GM15510 (cell line): ENCODE data around the gene IDH2.

Experiments used
- POLR2A ChIP-seq: IDR thresholded peaks from 3 replicates; pipeline ENCODE4 v1.6.1; 2011; ENCODE audit warnings: borderline replicate concordance; ENCODE audit not compliant: insufficient read length; ENCODE audit errors: extremely low read depth

Gene IDH2

DNA sequence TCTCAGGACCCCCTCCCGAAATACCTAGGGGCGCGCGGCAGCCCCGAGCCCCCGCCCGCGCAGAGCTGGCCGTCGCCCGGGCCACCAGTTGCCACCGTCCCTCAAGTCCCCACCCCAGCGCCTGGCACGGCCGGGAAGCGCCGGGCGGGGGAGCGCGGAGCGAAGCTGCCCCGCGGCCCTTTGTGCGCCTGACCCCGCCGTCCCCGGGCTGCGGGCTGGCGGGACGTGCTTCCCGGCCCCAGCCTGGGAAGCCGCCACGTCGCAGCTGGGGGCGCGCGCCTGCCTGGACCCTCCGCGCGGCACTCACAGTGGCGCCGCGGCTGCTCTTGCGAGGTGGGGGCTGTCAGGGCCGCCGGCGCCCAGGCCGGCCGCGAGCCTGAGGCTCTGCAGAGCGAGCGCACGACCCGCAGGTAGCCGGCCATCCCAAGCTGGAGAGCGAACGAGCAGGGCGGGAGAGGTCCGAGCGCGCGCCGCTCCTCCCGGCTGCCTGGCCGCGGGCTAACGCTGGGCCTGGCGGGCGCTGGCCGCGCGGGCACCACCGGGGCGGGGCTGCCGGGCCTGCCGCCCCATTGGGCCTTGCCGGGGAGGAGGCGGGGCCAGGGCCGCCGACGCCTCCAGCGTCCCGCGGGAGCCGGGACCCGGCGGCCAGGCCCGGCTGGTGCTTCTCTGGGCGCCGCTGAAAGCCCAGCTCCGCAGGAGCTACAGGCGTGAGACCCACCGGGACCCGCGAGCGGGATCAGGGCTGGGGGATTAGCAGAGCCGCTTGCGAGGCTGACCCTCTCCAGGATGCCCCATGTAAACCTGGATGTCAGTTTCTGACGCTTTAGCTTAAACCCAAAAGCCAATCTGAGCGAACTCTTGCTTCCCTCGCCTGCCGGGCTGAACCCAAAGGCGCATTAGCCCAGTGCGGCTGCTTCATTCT lies at the start of gene IDH2:
TSS of gene IDH2 (minus strand) at position 500 of the 922 bp plus-strand sequence. CDS start at position 422, 78 bp downstream.
- TF ChIP-seq POLR2A: peak; percentile 97

DNA sequence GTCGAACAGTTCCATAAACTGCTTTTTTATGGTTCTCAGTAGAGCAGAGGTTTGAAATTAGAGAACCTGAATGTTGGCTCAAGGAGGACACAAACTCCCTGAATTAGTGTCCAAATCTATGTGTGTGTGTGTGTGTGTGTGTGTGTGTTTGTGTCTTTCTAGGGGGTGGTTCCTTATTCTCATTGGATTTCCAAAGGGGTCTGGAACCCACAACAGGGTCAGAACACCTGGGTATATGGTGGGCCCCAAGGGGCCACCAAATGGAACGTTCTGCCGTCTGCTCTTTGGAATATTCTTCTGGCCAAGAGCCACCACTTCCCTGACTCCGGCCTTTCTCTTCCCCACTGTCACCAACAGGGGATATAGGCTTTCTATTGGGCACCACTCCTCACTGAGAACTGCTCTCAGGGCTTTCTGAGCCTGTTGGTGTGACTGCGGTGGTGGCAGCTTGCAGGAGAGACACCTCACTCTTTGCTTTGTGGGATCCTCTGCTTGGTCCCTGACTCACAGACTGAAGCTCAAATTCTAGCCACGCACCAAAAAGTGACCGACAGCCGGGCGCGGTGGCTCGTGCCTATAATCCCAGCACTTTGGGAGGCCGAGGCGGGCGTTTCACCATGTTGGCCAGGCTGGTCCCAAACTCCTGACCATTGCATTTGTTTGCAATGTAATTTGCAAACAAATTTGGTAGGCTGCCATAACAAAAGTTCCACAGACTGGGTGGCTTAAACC lies 47.5 kb upstream of the IDH2 start:
- no peak for TF ChIP-seq POLR2A

DNA sequence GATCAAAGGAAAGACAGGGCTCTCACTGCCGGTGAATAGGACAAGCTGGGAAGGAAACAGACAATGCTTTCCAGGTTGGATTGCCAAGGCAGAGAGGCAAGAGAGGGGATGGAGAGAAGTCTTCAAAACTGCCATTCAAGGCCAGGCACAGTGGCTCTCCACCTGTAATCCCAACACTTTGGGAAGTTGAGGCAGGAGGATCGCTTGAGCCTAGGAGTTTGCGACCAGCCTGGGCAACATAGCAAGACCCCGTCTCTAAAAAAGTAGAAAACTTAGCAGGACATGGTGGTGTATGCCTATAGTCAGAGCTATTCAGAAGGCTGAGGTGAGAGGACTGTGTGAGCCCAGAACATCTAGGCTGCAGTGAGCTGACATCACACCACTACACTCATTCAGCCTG lies 43.5 kb upstream of the IDH2 start:
- TF ChIP-seq POLR2A: no peak

DNA sequence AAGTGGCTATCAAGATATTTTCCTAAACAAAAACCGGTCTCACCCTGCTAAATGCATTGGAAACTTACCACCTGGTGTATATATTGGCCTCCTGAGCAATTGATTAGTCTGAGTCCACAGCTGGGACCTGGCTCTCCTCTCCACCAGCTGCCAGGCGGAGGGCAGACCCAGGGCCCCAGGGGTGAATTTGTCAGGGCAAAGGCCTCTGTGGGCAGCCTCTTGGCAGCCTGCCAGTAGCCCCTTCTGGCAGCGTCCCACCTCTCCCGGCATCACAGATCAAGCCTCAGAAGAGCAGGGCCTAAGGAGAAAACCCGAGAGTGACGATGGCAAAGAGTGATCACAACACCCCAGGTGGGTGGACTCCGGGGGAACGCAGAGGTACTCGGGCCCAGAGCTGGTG lies 43.0 kb upstream of the IDH2 start:
- TF ChIP-seq POLR2A: no peak

DNA sequence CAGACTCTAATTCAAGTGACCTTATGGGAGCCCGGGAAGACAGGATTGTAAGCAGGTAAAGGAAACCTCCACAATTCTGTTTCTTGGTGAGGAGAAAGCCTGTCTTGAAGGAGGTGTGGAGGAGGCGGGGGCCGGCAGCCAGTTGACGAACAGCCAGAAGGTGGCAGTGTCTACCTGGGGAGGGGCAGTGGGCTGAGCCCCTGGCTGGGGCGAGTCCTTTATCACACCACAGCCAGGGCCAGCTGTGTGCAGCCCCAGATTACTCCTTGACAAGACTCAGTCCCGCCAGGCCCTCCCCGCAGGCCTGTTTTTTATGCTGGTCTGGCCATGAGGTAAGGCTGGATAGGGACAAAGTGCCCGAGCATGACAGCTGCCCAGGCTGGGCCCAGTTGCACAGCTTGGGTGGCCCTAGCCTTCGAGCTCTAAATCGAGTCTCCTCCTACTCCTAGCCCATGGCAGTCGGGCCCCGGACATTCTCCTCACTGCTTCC lies 40.9 kb upstream of the IDH2 start:
- no peak for TF ChIP-seq POLR2A

DNA sequence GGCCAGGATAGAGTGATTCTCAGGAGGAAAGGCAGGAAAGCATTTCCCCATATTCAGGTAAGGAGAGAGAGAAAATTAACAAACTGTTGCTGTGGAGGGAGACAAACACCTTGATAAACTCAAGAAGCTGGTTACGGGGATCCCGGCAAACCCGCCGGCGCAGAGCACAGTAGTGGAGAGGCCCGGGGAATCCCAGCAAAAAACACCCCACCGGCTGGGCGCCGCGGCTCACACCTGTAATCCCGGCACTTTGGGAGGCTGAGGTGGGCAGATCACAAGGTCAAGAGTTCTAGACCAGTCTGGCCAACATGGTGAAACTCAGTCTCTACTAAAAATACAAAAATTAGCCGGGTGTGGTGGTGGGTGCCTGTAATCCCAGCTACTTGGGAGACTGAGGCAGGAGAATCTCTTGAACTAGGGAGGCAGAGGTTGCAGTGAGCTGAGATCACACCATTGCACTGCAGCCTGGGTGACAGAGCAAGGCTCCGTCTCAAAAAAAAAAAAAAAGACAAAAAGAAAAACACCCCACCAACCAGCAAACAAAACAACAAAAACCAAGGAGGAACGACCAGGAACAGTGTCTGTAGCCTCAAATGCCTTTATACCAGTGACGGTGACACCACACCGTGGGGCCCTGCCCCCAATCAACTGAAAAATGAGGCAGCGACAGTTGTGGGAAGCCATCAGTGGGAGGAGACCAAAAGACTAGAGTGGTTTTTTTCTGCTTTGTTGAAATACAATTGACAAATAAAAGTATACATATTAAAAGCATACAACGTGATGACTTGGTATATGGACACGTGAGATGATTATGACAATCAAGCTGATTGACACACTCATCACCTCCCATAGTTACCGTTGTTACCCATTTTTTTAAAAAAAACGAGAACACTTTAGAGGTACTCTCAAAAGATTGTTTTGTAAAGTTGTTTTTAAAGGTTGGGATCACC lies 40.2 kb upstream of the IDH2 start:
- TF ChIP-seq POLR2A: no peak

DNA sequence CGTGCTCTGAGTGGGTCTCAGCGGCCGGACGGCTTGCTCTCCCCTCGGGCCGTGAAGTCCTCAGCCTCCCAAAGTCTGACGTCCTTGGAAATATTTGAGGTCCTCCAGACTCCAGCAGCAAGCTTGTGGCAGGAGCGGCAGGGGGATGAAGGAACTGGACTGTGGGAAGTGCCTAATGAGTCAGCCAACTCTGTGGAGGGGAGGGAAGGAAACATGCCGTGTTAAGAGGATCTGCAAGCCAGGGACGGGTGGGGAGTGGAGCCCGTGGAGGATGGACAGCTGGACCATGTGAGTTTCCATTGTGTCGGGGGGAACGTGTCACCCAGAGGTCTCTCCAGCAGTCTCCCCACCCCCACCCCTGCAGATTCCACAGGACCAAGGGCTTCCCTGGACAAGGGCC lies 39.4 kb upstream of the IDH2 start:
- no peak for TF ChIP-seq POLR2A

DNA sequence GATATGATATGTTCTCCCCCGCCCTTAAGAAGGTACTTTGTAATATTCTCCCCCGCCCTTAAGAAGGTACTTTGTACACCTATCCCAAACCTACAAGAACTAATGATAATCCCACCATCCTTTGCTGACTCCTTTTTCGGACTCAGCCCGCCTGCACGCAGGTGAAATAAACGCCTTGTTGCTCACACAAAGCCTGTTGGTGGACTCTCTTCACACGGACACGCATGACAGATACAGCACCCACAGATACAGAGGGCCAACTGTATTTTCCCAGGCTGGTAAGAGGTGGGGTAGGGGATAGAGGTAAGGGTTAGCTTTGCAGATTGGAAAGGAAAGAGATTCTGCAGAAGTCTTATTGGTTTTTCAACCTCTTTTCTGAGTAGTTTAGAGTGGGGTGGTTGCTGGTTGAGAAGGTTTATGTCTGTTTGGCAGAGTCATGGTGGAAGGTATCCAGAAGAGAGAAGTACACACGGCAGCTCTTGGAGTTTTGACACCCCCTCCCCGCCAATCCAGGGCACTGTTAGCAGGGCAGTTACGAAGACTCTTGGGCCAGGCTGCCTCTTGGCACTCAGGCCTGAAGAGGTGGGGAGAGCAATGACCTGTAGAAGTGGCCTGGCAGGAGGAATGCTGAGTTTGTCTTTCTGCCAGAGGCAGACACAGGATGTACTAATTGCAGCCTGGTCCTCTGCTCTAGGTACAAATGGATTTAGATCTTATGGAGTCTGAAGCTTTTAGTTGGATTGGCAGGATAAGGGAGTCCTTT lies 36.0 kb upstream of the IDH2 start:
- no peak for TF ChIP-seq POLR2A

DNA sequence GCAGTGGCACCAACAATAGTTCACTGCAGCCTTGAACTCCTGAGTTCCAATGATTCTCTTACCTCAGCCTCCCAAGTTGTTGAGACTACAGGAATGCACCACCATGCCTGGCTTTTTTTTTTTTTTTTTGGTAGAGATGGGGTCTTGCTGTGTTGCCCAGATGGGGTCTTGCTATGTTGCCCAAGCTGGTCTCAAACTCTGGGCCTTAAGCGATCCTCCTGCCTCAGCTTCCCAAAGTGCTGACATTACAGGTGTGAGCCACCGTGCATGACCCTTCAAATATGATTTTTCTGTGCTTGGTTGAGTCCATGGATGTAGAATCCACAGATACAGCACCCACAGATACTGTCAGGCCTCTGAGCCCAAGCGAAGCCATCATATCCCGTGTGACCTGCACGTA lies 30.2 kb upstream of the IDH2 start:
- TF ChIP-seq POLR2A: no peak

DNA sequence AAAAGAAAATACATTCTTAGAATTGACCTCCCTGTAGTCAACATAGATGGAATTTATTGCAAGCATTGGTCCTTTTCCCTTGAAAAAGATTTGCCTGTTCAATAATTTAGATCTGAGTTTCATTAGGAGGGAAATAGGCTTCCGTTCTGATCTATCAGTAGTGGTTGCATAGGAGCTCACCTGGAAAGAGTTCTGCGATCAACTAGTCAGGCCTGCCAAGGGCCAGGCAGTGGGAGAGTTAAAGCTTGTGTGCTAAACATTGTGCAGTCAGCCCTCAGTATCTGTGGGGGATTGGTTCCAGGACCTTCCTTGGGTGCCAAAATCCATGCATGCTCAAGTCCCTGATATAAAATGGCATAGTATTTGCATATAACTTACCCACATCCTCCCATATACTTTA lies 29.6 kb upstream of the IDH2 start:
- TF ChIP-seq POLR2A: no peak

DNA sequence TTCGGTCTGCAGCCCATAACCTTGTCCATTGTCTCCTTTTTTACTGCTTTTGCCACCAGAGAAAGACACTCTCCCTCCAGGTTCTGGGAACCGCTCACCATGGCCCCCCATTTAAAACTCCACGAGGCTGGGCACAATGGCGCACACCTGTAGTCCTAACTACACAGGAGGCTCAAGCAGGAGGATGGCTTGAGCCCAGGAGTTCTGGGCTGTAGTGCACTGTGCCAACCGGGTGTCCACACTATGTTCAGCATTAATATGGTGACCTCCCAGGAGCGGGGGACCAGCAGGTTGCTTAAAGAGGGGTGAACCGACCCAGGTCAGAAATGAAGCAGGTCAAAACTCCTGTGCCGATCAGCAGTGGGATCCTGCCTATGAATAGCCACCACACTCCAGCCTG lies 28.0 kb upstream of the IDH2 start:
- no peak for TF ChIP-seq POLR2A

DNA sequence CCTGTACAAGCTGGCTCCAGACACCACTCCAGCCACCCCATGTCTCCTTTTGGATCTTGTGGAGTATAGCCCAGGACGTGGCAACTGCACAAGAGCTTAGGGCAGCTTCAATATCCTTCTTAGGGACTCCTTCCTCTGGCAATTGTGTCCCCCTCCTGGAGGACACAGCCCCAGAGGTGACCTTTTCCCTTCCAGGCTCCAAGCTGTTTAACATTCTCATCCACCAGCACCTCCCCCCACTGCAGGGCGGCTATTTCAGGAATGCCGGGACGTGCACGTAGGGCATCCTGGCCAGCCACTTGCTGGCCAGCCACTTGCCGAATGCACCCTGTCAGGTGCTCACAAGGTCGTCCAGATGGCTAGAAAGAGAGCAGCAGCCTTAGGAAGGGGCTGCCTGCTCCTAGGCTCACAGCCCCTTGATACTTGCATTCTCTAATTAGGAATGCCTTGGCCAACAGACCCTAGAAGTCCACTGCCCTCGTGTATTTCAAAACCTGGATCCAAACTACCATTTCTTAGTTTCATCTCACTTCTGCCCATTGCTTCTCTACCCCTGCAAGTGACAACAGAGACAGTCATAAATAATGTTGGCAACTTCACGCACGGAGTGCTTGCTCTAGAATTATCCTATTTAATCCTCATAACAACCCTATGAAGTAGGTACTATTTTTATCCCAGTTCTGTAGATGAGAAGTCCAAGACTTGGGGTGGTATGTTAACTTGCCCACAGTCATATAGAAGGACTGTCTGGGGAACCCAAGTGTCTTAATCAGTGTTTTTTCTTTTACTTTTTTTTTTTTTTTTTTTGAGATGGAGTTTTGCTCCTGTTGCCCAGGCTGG lies 24.5 kb upstream of the IDH2 start:
- TF ChIP-seq POLR2A: no peak

DNA sequence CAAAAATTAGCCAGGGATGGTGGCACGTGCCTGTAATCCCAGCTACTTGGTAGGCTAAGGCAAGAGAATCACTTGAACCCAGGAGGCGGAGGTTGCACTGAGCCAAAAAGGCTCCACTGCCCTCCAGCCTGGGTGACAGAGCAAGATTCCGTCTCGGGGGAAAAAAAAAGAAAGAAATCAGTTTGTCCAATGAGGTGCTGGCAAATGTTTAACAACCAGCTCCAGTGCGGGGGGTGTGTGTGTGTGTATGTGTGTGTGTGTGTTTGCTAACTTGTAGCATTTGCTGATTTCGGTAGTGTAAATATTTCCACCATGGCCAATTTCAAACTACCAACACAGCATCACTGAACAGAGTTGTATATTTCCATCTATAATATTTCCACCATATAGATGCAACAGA lies 23.8 kb upstream of the IDH2 start:
- TF ChIP-seq POLR2A: no peak
